NCI-H2196 (cell line): ENCODE measurements around the gene KNDC1.
"Not testable (repeated sequence)": the region's sequence is repeated elsewhere in the genome, so short reads cannot be mapped to it uniquely, and the experiment has no call there.

Source experiments
- DNase-seq: peaks from one replicate; lab custom pipeline; 2025; ENCODE audit not compliant: unreplicated experiment; lab: John Stamatoyannopoulos, UW

Gene KNDC1, protein sequence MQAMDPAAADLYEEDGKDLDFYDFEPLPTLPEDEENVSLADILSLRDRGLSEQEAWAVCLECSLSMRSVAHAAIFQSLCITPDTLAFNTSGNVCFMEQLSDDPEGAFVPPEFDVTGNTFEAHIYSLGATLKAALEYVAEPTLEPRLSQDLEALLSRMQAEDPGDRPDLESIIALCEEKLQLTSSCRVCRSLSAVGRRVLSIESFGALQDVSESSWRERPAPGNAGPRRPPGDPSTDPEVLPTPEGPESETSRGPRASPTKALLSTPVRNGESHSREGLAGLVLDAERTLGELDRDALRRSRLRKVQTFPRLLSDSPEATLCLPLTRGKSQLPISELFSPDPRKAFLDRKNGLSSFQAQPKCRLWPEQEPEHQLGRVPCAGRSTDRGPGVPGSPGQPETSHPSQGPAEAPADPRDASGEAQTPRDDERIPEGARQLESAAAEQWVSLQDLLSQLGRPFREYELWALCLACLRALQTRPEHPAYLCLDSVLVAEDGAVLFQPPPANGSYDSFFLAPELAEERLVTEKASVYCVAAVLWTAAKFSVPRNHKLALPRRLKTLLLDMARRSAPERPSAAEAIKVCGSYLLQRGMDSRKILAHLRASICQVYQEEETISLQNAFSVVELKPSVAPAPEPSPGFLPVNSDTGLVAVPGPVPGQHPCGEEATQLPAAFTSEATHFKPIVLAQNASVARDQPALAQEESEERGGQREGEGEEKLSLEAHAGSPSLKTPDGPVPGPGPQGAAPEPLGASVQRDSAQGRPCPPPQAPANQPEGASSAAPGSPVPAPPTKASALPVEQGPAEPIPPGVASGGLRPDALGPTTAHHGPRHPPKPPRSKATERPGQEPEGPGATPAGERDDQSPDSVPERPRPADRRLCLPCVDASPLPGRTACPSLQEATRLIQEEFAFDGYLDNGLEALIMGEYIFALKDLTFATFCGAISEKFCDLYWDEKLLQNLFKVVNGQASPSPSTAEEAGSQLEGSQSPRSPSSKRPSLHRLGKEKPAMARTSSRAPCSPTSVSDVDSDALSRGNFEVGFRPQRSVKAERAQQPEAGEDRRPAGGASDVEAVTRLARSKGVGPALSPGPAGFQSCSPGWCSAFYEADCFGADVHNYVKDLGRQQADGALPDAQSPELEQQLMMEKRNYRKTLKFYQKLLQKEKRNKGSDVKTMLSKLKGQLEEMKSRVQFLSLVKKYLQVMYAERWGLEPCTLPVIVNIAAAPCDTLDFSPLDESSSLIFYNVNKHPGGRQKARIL (N-terminal part only)

GRCh38 chr10:133159950-133160825, at the start of gene KNDC1:
Gene KNDC1, plus strand, starts transcription at chr10:133160219. Its CDS starts 249 bp downstream, at chr10:133160468.
- peak; percentile 27 for DNase-seq

DNA sequence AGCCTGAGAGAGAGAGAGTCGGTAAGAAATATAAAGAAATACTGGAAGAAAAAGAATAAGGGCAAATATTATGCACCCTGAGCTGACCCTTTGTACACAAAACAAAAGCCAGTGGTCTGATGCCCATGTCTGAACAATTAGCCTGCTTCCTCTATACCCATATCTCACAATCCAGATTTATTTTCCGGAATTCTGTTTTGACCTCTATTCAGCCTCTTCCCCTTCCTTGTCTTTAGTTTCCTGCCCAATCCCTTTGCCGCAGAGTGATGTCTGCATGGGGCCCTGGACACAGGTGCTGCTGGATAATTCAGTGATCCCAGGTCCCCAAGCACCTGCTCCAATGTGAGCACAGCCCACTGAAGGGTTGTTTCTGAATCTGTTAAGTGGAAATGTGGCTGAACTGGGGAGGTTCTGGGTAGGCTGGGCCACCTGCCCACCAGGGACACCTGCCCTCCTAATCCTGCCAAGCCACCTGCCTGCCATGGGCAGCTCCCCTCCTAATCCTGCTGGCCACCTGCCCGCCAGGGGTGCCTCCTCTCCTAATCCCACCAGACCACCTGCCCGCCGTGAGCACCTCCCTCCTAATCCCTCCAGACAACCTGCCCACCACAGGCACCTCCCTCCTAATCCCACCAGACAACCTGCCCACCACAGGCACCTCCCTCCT, 49.3 kb upstream of the KNDC1 start:
- peak; percentile 2 for DNase-seq

- DNase-seq: not testable (repeated sequence)
These were observed 48.4 kb upstream of the KNDC1 start for GRCh38 chr10:133111640-133112039.

- no peak for DNase-seq
These were observed 46.7 kb upstream of the KNDC1 start for GRCh38 chr10:133113146-133113830.

DNA sequence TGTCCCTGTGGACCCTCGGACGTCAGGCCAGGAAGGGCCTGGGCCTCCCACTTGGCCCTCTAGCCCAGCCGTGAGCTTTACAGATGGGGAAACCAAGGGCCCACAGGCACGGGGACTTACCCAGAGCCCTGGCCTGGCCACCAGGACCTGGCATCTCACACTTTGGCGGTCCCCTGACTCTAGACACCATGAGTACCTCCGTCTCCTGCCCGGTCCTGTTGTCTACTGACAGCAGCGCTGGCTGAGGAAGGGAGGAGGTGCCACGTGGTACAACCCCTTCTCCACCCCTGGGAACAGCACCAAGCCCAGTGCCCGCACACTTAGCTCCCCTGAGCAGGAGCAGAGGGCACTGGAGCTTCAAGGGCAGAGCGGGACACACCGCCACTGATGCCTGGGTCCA, 46.2 kb upstream of the KNDC1 start:
- DNase-seq: no peak

DNA sequence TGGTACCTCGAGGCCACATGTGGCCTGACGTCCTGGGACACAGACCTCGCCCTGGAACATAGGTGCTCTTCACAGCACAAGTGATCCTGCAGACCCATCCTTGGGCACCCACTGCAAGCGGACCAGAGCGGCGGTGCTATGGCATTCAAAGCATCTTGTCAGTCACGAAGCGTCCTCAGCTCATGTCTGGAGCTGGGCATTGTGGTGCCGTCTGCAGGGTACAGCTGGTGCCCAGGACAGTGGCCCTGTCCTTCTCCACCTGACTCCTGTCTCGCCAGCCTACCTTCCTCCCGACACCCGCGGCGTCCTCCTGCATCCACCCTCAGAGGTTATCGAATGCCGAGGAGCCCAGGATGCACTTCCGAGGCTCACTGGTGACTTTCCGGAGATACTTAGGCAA, 45.8 kb upstream of the KNDC1 start:
- DNase-seq: no peak

- no peak for DNase-seq
These were observed 45.1 kb upstream of the KNDC1 start for GRCh38 chr10:133114726-133115452.

DNA sequence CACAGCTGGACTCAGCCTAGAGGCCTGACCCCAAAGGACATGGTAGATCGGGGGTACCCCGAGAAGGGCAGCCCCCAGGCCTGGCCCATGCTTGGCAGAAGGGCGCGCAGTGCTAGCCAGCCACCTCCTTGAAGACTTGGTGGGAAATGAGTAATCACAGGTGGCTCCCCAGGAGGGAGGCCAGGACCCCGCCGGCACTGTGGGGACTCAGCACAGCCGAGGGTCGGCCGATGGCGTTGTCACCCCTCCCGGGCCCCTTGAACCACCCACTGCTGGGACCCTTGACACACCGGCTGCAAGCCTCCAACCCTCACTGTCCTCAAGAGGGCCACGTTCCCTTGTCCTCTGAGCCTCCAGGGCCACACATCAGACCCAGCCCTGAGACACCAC, 44.6 kb upstream of the KNDC1 start:
- DNase-seq: no peak

DNA sequence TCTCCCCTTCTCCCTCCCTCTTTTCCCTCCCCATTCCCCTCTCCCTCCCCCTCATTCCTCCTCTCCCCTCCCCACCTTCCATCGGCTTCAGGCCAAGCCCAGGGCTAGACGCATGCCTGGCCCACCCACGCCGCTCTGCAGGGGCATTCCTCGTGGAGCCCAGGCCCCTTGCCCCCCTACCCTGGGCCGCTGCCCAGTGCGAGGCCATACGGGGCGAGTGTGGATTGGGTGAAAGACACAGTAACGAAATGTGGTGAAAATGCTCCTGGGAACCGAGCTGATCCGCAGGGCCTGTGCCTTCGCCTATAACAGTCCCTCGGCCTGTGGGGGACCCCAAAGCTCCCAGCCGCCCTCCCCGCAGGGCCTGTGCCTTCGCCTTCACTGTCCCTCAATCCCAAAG, 44.0 kb upstream of the KNDC1 start:
- DNase-seq: no peak

DNA sequence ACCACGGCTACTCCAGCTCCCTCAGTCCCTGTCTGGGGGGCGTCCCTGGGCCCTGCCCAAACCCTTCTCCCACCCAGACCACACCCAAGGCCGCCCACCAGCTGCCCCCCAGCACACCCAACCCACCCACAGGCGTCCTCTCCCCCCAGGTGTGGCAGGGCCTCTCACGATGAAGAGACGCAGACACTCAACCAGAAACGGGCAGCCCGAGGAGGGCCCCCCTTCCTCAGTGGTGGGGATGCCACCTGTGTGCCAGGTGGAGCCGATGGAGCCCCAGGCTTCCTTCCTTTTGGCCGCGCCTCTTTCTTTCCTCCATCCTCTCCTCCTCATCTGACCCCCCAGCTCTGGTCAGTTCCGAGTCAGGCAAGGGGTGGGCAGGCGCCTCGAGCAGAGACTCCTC, 43.6 kb upstream of the KNDC1 start:
- no peak for DNase-seq

- DNase-seq: no peak
These were observed 42.9 kb upstream of the KNDC1 start for GRCh38 chr10:133117036-133117687.

DNA sequence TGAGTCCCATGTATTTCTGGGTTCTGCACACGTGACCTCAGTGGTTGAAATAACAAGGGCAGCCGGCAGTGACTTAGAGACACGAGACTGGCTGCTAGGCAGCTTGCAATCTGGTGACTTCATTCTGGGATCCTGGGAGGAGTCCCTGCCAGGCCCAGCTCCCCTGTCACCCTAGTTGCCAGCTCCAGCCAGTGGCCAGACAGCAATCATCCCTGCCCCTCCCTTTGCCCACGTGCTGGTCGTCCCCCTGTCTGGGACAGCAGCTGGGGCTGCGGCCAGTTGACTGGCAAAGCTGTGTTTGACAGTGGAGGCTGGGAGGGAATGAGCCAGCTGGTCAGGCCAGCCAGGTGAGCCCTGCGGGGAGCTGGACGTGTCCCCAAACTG, 42.3 kb upstream of the KNDC1 start:
- DNase-seq: no peak

DNA sequence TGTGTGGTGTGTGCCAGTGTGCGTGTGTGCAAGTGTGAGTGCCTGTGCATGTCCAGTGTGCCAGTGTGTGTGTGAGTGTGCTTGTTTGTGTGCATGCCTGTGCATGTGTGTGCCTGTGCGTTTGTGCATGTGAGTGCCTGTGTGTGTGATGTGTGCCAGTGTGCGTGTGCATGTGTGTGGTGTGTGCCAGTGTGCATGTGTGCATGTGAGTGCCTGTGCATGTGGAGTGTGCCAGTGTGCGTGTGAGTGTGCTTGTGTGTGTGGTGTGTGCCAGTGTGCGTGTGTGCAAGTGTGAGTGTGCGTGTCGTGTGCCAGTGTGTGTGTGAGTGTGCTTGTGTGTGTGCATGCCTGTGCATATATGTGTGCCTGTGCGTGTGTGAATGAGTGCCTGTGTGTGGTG, 38.5 kb upstream of the KNDC1 start:
- DNase-seq: no peak

- DNase-seq: no peak
These were observed 37.7 kb upstream of the KNDC1 start for GRCh38 chr10:133122171-133122935.

DNA sequence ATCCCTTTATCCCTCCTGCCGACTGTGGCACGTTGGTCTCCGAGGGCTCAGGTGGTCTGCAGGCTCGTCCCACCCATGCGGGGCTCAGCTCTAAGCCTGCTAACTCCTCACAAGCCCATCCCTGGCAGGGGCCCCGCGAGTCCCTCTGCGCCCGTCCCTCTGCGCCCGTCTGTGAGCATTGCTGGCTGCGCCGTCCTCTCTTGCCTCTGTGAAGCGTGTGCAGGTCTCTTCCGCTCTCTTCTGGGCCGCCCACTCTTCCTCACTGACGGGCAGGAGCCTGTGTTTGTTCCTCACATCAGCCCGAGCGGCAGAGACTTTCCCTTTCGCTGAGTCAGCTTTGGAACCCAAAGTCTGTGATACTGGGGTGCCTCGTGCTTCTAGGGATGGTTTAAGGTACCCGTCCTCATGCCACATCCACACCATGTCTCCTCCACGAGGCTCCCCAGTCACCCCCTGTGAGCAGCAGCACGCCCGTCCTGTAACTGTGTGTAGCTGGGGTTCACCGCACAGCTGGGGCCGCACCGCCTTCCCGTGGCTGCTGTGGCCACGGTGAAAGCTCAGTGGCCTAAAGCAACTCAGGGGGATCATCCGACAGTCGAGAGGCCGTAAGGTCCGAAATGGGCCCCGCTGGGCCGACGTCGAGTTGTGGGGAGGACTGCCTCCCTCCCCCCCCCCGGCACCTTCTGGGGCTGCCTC, 36.8 kb upstream of the KNDC1 start:
- no peak for DNase-seq

GRCh38 chr10:133123746-133124356, 36.2 kb upstream of the KNDC1 start:
- no peak for DNase-seq
